Activated T-cell treated with anti-CD3 and anti-CD28 coated beads, Interleukin-2, amount 50 U/mL, for 4 hours (primary cell): Measurements from ENCODE around the gene SNTG2. TPM values are rescaled to one million over a fixed set of nuclear protein-coding genes. Genes with fewer than 3 reads are reported as not detected.

Source experiments
- ATAC-seq, 2 donors: fragments of 200-7000 bp; cut with Tn5 transposase; one replicate each; pipeline ENCODE4 v1.10.0; 2021
- DNase-seq: peaks from one replicate; pipeline ENCODE4 v3.0.0-alpha.2; 2020
- H3K27me3 Mint-ChIP-seq: one replicate; pipeline ENCODE4 v1.8.0; 2021; ENCODE audit warnings: low read depth, mixed read lengths
- H3K36me3 Mint-ChIP-seq: one replicate; pipeline ENCODE4 v1.8.0; 2022; ENCODE audit warnings: mixed read lengths; ENCODE audit not compliant: insufficient read depth
- H3K4me1 Mint-ChIP-seq: one replicate; pipeline ENCODE4 v1.8.0; 2021; ENCODE audit warnings: low read depth, mixed read lengths
- H3K4me3 Mint-ChIP-seq: one replicate; pipeline ENCODE4 v1.8.0; 2021; ENCODE audit warnings: mild to moderate bottlenecking, moderate library complexity, mixed read lengths
- H3K9me3 Mint-ChIP-seq: one replicate; pipeline ENCODE4 v1.8.0; 2021; ENCODE audit warnings: mixed read lengths
- total RNA-seq, 3 donors: library from RNA; stranded (reverse); gene quantifications; one replicate each; pipeline ENCODE4 v1.2.1, GENCODE V29; 2021

SNTG2 gene
- total RNA-seq, 3 donors from 2014 or later = 0.22 to 1.0 (median 0.98) TPM

DNA sequence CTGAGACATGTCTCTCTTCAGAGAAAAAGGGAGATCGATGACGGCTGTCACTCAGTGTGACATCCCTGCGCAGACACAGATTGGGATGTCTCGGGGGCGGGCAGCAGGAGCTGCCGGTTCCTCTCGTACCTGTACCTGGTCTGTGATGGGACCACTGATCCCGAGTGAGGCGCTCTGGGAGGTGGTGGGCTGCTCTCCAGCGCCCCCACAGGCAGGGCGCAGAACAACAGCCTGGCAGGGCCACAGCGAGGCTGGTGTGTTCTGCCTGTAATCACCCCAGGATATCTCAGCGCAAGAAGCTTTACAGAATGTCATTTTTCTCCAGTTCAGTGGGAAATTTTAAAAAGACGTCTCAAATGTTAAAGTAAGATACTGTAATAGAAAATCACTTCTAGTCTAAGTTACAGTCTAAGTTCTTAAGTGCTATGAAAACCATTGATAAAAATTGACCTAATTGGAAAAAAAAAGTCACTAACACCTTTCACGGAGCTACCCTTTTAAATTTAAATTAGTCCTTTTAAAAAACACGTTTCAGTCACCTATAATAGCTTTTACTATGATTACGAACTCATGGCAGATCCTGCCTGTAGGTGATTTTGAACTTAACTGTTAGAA lies 189.8 kb downstream of the SNTG2 start:
- DNase-seq = peak; percentile 39
- no peak overlapping the region for H3K4me3 Mint-ChIP-seq
- H3K27me3 Mint-ChIP-seq = no peaks in the 10 kb centered on the region
- H3K36me3 Mint-ChIP-seq = no peaks in the 10 kb centered on the region
- peak; percentile 73 to 80 for ATAC-seq
- H3K4me1 Mint-ChIP-seq = peaks cover 14% of the 10 kb centered on the region
- H3K9me3 Mint-ChIP-seq = peaks cover 6% of the 10 kb centered on the region

DNA sequence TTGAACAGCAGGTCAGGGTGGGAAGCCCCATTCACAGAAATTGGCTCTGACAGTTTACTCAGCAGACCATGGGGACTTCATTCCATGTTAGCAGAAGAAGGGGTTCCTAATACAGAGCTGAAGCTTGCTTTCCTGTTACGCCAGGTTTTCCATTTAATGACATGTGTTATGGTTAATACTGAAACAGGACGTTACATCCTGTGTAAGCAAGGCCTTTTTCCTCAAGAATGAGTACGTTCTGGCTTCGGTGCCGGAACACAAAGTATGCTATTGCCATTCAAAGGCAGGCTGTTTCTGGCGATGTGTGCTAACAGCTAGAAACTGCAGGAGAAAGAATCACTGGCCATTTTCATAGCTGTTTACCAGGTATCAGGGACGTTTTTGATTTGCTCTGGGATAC lies 190.4 kb downstream of the SNTG2 start:
- DNase-seq = no peak
- Mint-ChIP-seq H3K9me3 (peaks cover 6% of the 10 kb centered on the region), H3K36me3 (no peaks in the 10 kb centered on the region), H3K27me3 (no peaks in the 10 kb centered on the region), H3K4me3 (no peak overlapping the region), H3K4me1 (peaks cover 12% of the 10 kb centered on the region)
- no peak for ATAC-seq

GRCh38 chr2:1143129-1143528 lies 192.5 kb downstream of the SNTG2 start:
- Mint-ChIP-seq H3K4me1 (peaks cover 2% of the 10 kb centered on the region), H3K36me3 (no peaks in the 10 kb centered on the region), H3K4me3 (no peak overlapping the region), H3K27me3 (no peaks in the 10 kb centered on the region), H3K9me3 (peaks cover 6% of the 10 kb centered on the region)
- DNase-seq = no peak
- peak in 1 of 2 donors; percentile 53 for ATAC-seq

DNA sequence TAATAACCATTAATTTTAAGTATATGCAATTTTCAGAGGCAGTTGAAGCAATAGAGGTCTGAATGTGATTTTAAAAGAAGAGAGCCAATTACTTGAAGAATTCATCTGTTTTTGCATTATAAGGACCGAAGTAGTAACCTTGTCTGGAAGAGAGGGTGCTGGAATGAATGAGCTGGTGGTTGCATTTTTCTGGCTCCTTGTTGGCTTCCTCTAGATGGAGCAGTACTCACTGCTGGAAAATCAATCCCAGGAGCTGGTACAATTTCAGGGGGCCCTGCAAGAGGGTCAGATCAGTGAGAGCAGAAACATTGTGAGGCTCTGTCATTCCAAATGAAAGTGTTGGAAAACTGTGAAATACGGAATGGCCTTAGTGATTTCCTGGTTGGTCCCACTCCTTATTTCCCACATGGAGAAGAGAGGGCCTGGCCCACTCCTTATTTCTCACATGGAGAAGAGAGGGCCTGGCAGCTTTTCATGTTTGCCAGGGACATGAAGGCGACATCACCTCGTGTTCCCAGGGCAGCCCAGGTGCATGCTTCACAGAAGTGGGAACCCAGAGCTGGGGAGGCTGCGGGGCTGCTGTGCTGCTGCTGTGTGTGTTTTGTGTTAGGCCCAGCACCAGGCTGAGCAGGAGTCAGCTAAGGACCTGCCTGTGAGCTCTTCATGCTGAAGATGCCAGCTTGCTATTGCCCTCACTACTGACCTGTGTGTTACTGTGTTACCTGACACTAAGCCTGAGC lies 197.4 kb downstream of the SNTG2 start:
- DNase-seq (no peak), ATAC-seq (no peak)
- H3K27me3 Mint-ChIP-seq = no peaks in the 10 kb centered on the region
- H3K9me3 Mint-ChIP-seq = peaks cover 6% of the 10 kb centered on the region
- no peaks in the 10 kb centered on the region for H3K4me1 Mint-ChIP-seq
- no peaks in the 10 kb centered on the region for H3K36me3 Mint-ChIP-seq
- no peak overlapping the region for H3K4me3 Mint-ChIP-seq

DNA sequence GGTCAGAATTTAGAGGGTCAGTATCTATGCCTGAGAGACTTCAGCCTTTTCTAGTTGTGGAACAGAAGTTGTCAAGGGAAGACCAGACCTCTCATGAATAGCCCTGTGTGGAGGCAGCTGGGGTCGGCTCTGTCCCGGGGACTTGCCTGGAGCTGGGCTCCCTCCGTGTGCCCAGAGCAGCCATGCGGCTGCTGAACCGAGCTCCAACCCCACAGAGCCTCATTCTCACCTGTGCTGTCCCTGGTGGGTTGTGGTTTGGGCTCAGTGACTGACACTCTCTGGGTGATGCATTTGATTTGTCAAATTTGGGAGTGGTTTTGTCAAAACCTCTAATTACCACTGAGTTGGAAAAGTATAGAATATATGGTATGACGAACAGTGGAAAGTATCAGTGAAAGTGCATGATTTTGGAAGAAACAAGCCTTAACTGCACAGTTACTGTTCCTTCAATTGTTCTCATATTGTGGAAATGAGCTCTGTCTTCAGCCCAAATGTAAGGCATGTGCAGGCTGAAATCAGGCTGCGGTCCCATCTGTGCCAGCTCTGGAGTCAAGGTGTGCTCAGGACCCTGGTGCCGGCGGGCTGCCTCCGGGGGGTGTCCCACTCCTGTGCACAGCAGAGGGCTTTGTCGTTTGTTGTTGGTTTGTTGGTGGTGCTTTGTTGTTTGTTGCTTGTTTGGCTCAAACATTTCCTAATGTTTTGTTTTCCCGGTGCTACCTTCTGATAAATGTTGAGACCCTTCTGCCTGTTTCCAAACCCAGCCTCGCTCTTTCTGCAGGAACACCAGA lies 200.3 kb downstream of the SNTG2 start:
- no peaks in the 10 kb centered on the region for H3K27me3 Mint-ChIP-seq
- H3K4me3 Mint-ChIP-seq = no peak overlapping the region
- no peaks in the 10 kb centered on the region for H3K4me1 Mint-ChIP-seq
- DNase-seq (no peak), ATAC-seq (no peak)
- H3K36me3 Mint-ChIP-seq = no peaks in the 10 kb centered on the region
- no peaks in the 10 kb centered on the region for H3K9me3 Mint-ChIP-seq

DNA sequence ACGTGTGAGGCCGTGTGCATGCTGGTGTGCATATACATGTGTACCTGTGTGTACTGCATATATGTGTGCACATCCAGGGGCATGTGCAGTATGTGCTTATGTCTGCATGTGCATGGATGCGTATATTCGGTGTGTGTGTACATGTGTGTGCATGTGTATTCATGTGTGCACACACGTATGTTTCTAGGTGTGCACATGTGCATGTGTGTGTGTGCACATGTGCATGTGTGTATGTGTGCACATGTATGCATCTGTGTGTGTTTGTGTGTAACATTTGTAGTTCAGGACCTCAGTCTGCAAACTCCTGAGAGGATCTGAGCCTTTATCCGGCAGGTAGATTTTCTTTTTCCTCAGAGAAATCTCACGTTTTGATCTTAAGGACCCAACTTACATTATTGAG lies 201.7 kb downstream of the SNTG2 start:
- Mint-ChIP-seq H3K36me3 (no peaks in the 10 kb centered on the region), H3K27me3 (no peaks in the 10 kb centered on the region), H3K4me3 (no peak overlapping the region), H3K4me1 (no peaks in the 10 kb centered on the region), H3K9me3 (no peaks in the 10 kb centered on the region)
- ATAC-seq (no peak), DNase-seq (no peak)

DNA sequence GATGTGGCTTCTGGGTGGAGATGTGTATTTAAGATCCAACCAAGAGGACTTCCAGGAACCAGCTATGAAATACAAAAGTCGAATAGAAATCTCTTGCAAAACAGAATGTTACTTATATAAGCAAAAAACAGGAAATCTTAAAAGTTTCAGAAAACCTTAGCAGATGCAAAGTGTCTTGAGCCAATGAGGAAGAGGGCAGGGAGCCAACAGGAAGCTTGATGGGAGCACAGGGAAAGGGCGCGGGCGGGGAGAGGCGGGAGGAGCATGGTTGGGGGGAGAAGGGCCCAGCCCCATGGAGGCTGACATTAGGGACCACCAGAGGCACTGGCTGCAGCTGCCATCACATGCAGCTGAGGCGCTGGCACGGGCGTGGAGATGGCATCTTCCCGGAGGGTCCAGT lies 203.3 kb downstream of the SNTG2 start:
- Mint-ChIP-seq H3K9me3 (no peaks in the 10 kb centered on the region), H3K4me3 (no peak overlapping the region), H3K4me1 (no peaks in the 10 kb centered on the region), H3K27me3 (no peaks in the 10 kb centered on the region), H3K36me3 (no peaks in the 10 kb centered on the region)
- ATAC-seq = no peak
- DNase-seq = no peak

DNA sequence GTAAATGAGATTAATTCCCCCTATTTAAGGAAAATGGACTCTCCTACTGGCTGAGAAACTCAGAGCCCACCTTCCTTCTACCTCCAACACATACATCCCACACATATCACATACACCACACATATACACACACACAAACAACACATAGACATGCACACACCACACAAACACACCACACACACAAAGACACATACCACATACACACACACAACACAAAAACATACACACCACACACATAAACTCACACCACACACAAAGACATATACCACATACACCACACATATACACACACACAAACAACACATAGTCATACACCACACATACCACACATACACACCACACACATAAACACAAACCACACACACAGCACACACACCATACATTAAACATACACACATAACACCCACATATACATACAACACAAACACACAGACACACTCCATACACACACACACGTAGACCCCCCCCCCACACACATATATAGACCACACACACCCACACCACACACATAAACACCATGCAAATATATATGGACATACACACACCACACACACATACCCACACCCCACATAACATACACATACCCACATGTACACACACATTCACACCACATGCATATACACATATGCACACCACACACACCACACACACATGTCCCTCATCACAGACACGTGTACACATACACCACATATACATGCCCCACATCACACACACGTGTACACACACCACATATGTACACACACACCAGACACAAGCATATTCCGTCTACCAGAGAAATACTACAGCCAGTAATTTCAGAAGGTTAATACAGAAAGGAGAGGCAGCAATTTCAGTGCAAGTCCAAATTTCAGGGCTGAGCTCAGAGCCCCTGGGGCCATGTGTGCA lies 204.3 kb downstream of the SNTG2 start:
- Mint-ChIP-seq H3K4me3 (no peak overlapping the region), H3K36me3 (no peaks in the 10 kb centered on the region), H3K4me1 (no peaks in the 10 kb centered on the region), H3K27me3 (no peaks in the 10 kb centered on the region), H3K9me3 (no peaks in the 10 kb centered on the region)
- DNase-seq (no peak), ATAC-seq (no peak)

DNA sequence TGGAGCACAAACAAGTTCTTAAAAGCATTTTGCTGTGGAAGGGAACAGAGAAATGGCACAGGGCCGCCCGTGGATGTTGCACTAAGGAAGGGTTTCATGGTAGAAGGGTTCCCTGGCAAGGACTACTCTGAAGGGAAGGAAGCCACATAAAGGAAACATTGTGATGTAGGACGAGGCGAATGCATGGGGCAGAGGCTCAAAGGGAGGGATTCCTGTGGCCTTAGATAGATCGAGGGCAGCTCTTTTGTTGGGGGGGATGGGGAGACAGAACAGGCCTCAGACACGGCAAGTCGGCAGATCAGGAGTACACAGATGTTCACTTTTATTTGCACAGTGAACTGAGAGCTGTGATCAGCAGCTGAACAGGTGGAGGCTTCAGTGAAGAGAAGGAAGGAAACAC lies 205.4 kb downstream of the SNTG2 start:
- ATAC-seq (no peak), DNase-seq (no peak)
- Mint-ChIP-seq H3K36me3 (no peaks in the 10 kb centered on the region), H3K4me3 (no peak overlapping the region), H3K9me3 (no peaks in the 10 kb centered on the region), H3K27me3 (no peaks in the 10 kb centered on the region), H3K4me1 (peaks cover 3% of the 10 kb centered on the region)

- ATAC-seq (no peak), DNase-seq (no peak)
- Mint-ChIP-seq H3K27me3 (no peaks in the 10 kb centered on the region), H3K4me3 (no peak overlapping the region), H3K4me1 (peaks cover 6% of the 10 kb centered on the region), H3K9me3 (no peaks in the 10 kb centered on the region), H3K36me3 (no peaks in the 10 kb centered on the region)
Measured at GRCh38 chr2:1156531-1156930, 205.9 kb downstream of the SNTG2 start.

DNA sequence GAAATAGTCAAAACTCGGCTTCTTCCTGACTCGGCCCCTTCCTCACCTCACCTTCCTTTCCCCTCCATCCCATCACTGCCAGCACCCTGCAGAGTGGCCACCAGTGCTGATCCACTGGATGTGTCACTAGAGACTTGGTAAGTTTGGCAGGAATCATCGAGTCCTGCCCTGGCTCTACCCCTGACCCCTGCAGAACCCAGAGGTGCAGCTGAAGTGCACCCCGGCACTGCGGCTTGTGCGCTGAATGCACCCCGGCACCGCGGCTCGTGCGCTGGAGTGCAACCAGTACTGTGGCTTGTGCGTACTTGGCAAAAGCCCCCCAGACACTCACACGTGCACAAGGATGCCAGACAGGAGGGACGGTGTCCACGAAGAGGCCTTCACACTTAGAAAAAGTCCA lies 206.5 kb downstream of the SNTG2 start:
- H3K9me3 Mint-ChIP-seq = no peaks in the 10 kb centered on the region
- H3K4me1 Mint-ChIP-seq = peaks cover 7% of the 10 kb centered on the region
- ATAC-seq (no peak), DNase-seq (no peak)
- H3K36me3 Mint-ChIP-seq = no peaks in the 10 kb centered on the region
- no peaks in the 10 kb centered on the region for H3K27me3 Mint-ChIP-seq
- no peak overlapping the region for H3K4me3 Mint-ChIP-seq

- H3K36me3 Mint-ChIP-seq = peaks cover 3% of the 10 kb centered on the region
- no peak overlapping the region for H3K4me3 Mint-ChIP-seq
- no peaks in the 10 kb centered on the region for H3K27me3 Mint-ChIP-seq
- ATAC-seq = no peak
- H3K4me1 Mint-ChIP-seq = peaks cover 26% of the 10 kb centered on the region
- no peak for DNase-seq
- peaks cover 15% of the 10 kb centered on the region for H3K9me3 Mint-ChIP-seq
Measured at GRCh38 chr2:1159013-1159412, 208.4 kb downstream of the SNTG2 start.

- no peak overlapping the region for H3K4me3 Mint-ChIP-seq
- H3K9me3 Mint-ChIP-seq = peaks cover 15% of the 10 kb centered on the region
- DNase-seq = no peak
- no peaks in the 10 kb centered on the region for H3K27me3 Mint-ChIP-seq
- peaks cover 37% of the 10 kb centered on the region for H3K4me1 Mint-ChIP-seq
- no peak for ATAC-seq
- H3K36me3 Mint-ChIP-seq = peaks cover 3% of the 10 kb centered on the region
Measured at GRCh38 chr2:1162246-1162645, 211.6 kb downstream of the SNTG2 start.
